Measurements from ENCODE around the gene CXCL17.

CXCL17 gene

GRCh38 chr19:42443944-42444398 lies 1.2 kb upstream of the CXCL17 start:
- Histone ChIP-seq H3K27ac (ENCODE audit: low read length) (no peak overlapping the region), H3K4me1 (ENCODE audit: control insufficient read depth, insufficient read depth, low read length) (no peaks in the 10 kb centered on the region), H3K4me3 (ENCODE audit: low read length) (no peak overlapping the region), H3K27me3 (ENCODE audit: control insufficient read depth, insufficient read depth, low read length) (no peaks in the 10 kb centered on the region), H3K36me3 (ENCODE audit: control insufficient read depth, insufficient read depth, low read length) (no peaks in the 10 kb centered on the region), H3K9me3 (ENCODE audit: control insufficient read depth, insufficient read depth, low read length) (no peaks in the 10 kb centered on the region)
- no peak for DNase-seq (ENCODE audit: low read depth, low spot score)
- WGBS (ENCODE audit: insufficient coverage, insufficient read length) = no CpG with 5 or more reads among the region's 4 CpGs

DNA sequence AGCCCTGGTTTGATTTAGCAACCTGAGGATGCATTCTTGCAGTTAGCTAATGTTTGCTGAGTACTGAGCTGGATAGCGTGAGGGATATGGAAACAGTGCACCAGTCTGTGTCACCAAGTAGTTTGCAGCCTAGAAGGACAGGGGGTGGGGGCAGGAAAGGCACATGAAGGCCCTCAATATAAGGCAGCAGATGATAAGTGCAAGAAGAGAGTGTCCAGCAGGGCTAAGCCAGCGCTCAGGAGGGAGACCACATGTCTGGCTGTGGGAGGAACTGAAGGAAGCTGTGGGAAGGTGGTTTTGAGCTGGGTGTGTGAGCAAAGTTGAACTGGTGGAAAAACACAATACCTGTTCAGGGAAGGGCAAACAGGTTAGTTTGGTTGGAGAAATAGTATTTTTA lies 1.7 kb downstream of the CXCL17 start:
- no peak overlapping the region for H3K4me3 ChIP-seq (ENCODE audit: low read length)
- no peak for DNase-seq (ENCODE audit: low read depth, low spot score)

DNA sequence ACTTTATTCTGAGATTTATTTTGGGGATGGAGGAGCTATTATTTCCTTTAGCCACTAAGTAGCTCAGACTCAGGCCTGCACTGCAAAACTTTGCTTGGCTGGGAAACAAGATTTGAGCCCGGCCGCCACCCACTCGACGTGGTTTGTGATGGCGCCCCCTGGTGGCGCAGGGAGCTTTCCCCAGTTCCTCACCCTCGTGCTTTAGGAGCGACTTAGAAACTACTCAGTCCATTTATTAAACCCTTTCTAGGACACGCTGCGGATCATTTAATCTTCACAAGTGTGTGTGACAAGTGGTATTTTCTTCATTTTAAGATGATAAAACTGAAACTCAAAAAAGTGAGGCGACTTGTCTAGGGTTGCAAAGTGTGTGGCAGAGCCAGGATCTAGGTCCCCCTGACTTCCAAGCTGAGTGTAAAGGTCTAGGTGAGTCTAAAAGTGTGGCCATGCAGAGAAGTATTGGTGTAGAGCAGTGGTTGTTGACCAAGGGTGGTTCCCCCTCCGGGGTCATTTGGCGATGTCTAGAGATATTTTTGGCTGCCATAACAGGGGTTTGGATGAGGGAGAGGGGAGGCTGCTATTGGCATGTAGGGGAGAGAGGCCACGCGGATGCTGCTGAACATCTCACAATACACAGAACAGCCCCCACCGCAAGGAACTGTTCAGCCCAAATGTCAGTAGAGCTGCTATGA lies 2.2 kb downstream of the CXCL17 start:
- DNase-seq (ENCODE audit: low read depth, low spot score) = no peak
- Histone ChIP-seq H3K36me3 (ENCODE audit: control insufficient read depth, insufficient read depth, low read length) (no peaks in the 10 kb centered on the region), H3K9me3 (ENCODE audit: control insufficient read depth, insufficient read depth, low read length) (no peaks in the 10 kb centered on the region), H3K4me3 (ENCODE audit: low read length) (no peak overlapping the region), H3K27me3 (ENCODE audit: control insufficient read depth, insufficient read depth, low read length) (no peaks in the 10 kb centered on the region), H3K27ac (ENCODE audit: low read length) (no peak overlapping the region), H3K4me1 (ENCODE audit: control insufficient read depth, insufficient read depth, low read length) (no peaks in the 10 kb centered on the region)
- no CpG with 5 or more reads among the region's 16 CpGs for WGBS (ENCODE audit: insufficient coverage, insufficient read length)

More for the DNA sequence above, 1.7 kb downstream of the CXCL17 start:
- H3K36me3 ChIP-seq (ENCODE audit: control insufficient read depth, insufficient read depth, low read length) = no peaks in the 10 kb centered on the region
- H3K9me3 ChIP-seq (ENCODE audit: control insufficient read depth, insufficient read depth, low read length) = no peaks in the 10 kb centered on the region
- no peak overlapping the region for H3K27ac ChIP-seq (ENCODE audit: low read length)
- WGBS (ENCODE audit: insufficient coverage, insufficient read length) = no CpG with 5 or more reads among the region's 2 CpGs
- H3K4me1 ChIP-seq (ENCODE audit: control insufficient read depth, insufficient read depth, low read length) = no peaks in the 10 kb centered on the region
- H3K27me3 ChIP-seq (ENCODE audit: control insufficient read depth, insufficient read depth, low read length) = no peaks in the 10 kb centered on the region

GRCh38 chr19:42436006-42436405 lies 6.7 kb downstream of the CXCL17 start:
- Histone ChIP-seq H3K4me3 (ENCODE audit: low read length) (no peak overlapping the region), H3K36me3 (ENCODE audit: control insufficient read depth, insufficient read depth, low read length) (no peaks in the 10 kb centered on the region), H3K4me1 (ENCODE audit: control insufficient read depth, insufficient read depth, low read length) (0 out of 2 replicates have a peak, but pooled peaks cover 2% of the 10 kb centered on the region), H3K27ac (ENCODE audit: low read length) (no peak overlapping the region), H3K27me3 (ENCODE audit: control insufficient read depth, insufficient read depth, low read length) (no peaks in the 10 kb centered on the region), H3K9me3 (ENCODE audit: control insufficient read depth, insufficient read depth, low read length) (no peaks in the 10 kb centered on the region)
- DNase-seq (ENCODE audit: low read depth, low spot score) = no peak
- no CpG with 5 or more reads among the region's 3 CpGs for WGBS (ENCODE audit: insufficient coverage, insufficient read length)

GRCh38 chr19:42435316-42435715 lies 7.4 kb downstream of the CXCL17 start:
- no peaks in the 10 kb centered on the region for H3K9me3 ChIP-seq (ENCODE audit: control insufficient read depth, insufficient read depth, low read length)
- no peaks in the 10 kb centered on the region for H3K36me3 ChIP-seq (ENCODE audit: control insufficient read depth, insufficient read depth, low read length)
- no peak for DNase-seq (ENCODE audit: low read depth, low spot score)
- H3K27ac ChIP-seq (ENCODE audit: low read length) = no peak overlapping the region
- H3K27me3 ChIP-seq (ENCODE audit: control insufficient read depth, insufficient read depth, low read length) = no peaks in the 10 kb centered on the region
- WGBS (ENCODE audit: insufficient coverage, insufficient read length) = no CpG with 5 or more reads among the region's 6 CpGs
- H3K4me3 ChIP-seq (ENCODE audit: low read length) = no peak overlapping the region
- H3K4me1 ChIP-seq (ENCODE audit: control insufficient read depth, insufficient read depth, low read length) = 0 out of 2 replicates have a peak, but pooled peaks cover 2% of the 10 kb centered on the region

- no peaks in the 10 kb centered on the region for H3K27me3 ChIP-seq (ENCODE audit: control insufficient read depth, insufficient read depth, low read length)
- 0 out of 2 replicates have a peak, but pooled peaks cover 2% of the 10 kb centered on the region for H3K4me1 ChIP-seq (ENCODE audit: control insufficient read depth, insufficient read depth, low read length)
- no peak for DNase-seq (ENCODE audit: low read depth, low spot score)
- no peak overlapping the region for H3K4me3 ChIP-seq (ENCODE audit: low read length)
- no peaks in the 10 kb centered on the region for H3K36me3 ChIP-seq (ENCODE audit: control insufficient read depth, insufficient read depth, low read length)
- no peaks in the 10 kb centered on the region for H3K9me3 ChIP-seq (ENCODE audit: control insufficient read depth, insufficient read depth, low read length)
- no CpG with 5 or more reads among the region's 9 CpGs for WGBS (ENCODE audit: insufficient coverage, insufficient read length)
- no peak overlapping the region for H3K27ac ChIP-seq (ENCODE audit: low read length)
These were observed 9.1 kb downstream of the CXCL17 start for GRCh38 chr19:42433503-42434260.

DNA sequence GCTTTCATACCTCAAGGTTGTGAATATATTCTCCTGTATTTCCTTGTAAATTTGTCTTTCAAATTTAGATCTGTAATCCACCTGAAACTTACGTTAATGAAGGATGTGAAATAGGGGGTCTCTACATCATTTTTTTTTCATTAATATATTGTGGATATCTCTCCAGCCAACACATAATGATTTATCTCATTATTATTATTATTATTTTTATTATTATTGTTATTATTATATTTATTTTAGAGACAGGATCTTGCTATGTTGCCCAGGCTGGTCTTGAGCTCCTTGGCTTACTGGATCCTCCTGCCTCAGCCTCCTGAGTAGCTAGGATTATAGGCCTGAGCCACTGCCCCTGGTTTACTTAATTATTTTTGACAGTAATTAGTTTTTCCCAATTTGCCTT lies 11.3 kb downstream of the CXCL17 start:
- Histone ChIP-seq H3K4me1 (ENCODE audit: control insufficient read depth, insufficient read depth, low read length) (0 out of 2 replicates have a peak, but pooled peaks cover 2% of the 10 kb centered on the region), H3K27ac (ENCODE audit: low read length) (no peak overlapping the region), H3K27me3 (ENCODE audit: control insufficient read depth, insufficient read depth, low read length) (no peaks in the 10 kb centered on the region), H3K36me3 (ENCODE audit: control insufficient read depth, insufficient read depth, low read length) (no peaks in the 10 kb centered on the region), H3K4me3 (ENCODE audit: low read length) (no peak overlapping the region), H3K9me3 (ENCODE audit: control insufficient read depth, insufficient read depth, low read length) (no peaks in the 10 kb centered on the region)
- no CpG with 5 or more reads among the region's 1 CpG for WGBS (ENCODE audit: insufficient coverage, insufficient read length)
- no peak for DNase-seq (ENCODE audit: low read depth, low spot score)

- Histone ChIP-seq H3K27ac (ENCODE audit: low read length) (no peak overlapping the region), H3K36me3 (ENCODE audit: control insufficient read depth, insufficient read depth, low read length) (no peaks in the 10 kb centered on the region), H3K27me3 (ENCODE audit: control insufficient read depth, insufficient read depth, low read length) (peaks cover 5% of the 10 kb centered on the region; the same call in 1 of the 2 replicates), H3K4me3 (ENCODE audit: low read length) (no peak overlapping the region), H3K9me3 (ENCODE audit: control insufficient read depth, insufficient read depth, low read length) (no peaks in the 10 kb centered on the region), H3K4me1 (ENCODE audit: control insufficient read depth, insufficient read depth, low read length) (0 out of 2 replicates have a peak, but pooled peaks cover 2% of the 10 kb centered on the region)
- no peak for DNase-seq (ENCODE audit: low read depth, low spot score)
- no CpG with 5 or more reads among the region's 3 CpGs for WGBS (ENCODE audit: insufficient coverage, insufficient read length)
These were observed 14.1 kb downstream of the CXCL17 start for GRCh38 chr19:42428676-42429075.

DNA sequence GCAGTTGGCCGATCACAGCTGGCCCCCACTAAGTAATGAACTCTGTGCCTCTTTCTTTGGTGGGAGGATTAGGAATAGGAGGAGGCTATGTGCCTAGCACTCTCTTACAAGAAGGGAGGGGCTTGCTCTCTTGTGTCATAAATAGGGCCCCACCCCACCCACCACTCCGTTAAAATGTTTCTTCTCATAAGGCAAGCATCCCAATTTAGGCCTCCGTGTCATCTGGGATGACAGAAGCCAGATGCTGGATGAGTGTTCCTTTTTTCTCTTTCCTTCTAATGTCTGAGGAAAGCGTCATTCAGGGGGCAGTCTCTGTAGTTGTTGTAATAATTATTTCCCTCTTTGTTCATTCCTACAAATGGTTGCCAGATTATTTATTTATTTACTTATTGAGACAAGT lies 15.4 kb downstream of the CXCL17 start, which contains the start of gene LIPE:
Gene LIPE (minus strand): TSS at position 76 of the 400 bp plus-strand sequence. CDS start 239 bp downstream, outside the sequence.
- no CpG with 5 or more reads among the region's 4 CpGs for WGBS (ENCODE audit: insufficient coverage, insufficient read length)
- H3K4me1 ChIP-seq (ENCODE audit: control insufficient read depth, insufficient read depth, low read length) = no peaks in the 10 kb centered on the region; the same call in 1 of the 2 replicates
- no peak for DNase-seq (ENCODE audit: low read depth, low spot score)
- no peaks in the 10 kb centered on the region for H3K9me3 ChIP-seq (ENCODE audit: control insufficient read depth, insufficient read depth, low read length)
- peaks cover 5% of the 10 kb centered on the region; the same call in 1 of the 2 replicates for H3K27me3 ChIP-seq (ENCODE audit: control insufficient read depth, insufficient read depth, low read length)
- H3K4me3 ChIP-seq (ENCODE audit: low read length) = no peak within 1 kb of the TSS
- H3K27ac ChIP-seq (ENCODE audit: low read length) = no peak within 1 kb of the TSS
- no peaks in the 10 kb centered on the region for H3K36me3 ChIP-seq (ENCODE audit: control insufficient read depth, insufficient read depth, low read length)

DNA sequence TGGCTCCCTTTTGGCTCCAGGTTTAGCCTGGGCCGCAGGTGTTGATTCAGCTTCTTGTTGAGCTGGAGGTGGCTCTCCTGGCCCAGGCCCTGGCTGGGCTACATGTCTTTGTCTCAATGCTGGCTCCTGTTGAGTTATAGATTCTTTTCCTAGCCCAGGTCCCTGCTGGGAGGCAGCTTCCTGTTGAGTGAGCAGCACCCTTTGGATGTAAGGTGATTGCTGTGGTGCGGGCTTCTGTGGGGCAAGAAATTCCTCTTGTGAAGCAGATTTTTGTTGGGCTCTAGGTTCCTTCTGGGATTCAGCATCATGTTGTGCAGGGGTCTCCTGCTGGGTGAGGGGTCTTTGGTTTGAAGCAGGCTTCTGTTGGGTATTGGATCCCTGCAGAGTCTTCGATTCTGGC lies 16.1 kb downstream of the CXCL17 start:
- H3K27me3 ChIP-seq (ENCODE audit: control insufficient read depth, insufficient read depth, low read length) = peaks cover 5% of the 10 kb centered on the region; the same call in 1 of the 2 replicates
- no peak overlapping the region for H3K4me3 ChIP-seq (ENCODE audit: low read length)
- DNase-seq (ENCODE audit: low read depth, low spot score) = no peak
- WGBS (ENCODE audit: insufficient coverage, insufficient read length) = no CpG with 5 or more reads among the region's 3 CpGs
- no peaks in the 10 kb centered on the region for H3K36me3 ChIP-seq (ENCODE audit: control insufficient read depth, insufficient read depth, low read length)
- no peak overlapping the region for H3K27ac ChIP-seq (ENCODE audit: low read length)
- no peaks in the 10 kb centered on the region for H3K9me3 ChIP-seq (ENCODE audit: control insufficient read depth, insufficient read depth, low read length)
- H3K4me1 ChIP-seq (ENCODE audit: control insufficient read depth, insufficient read depth, low read length) = no peaks in the 10 kb centered on the region; the same call in 1 of the 2 replicates
